PFSK-1 (cell line): ENCODE data around the gene VEGFD.

ENCODE experiments used
- FOXP2 ChIP-seq: optimal IDR thresholded peaks from 2 replicates; pipeline ENCODE3; 2011; ENCODE audit warnings: borderline replicate concordance, control low read depth, inconsistent platforms; ENCODE audit not compliant: insufficient read depth; ENCODE audit errors: extremely low read length, extremely low read depth
- POLR2AphosphoS5 ChIP-seq: IDR thresholded peaks from 2 replicates; pipeline ENCODE4 v1.6.1; 2012; ENCODE audit warnings: low read depth, mild to moderate bottlenecking, control low read depth, low read length, moderate library complexity
- TAF1 ChIP-seq: IDR thresholded peaks from 2 replicates; pipeline ENCODE4 v1.6.1; 2012; ENCODE audit warnings: low read length, control low read depth, borderline replicate concordance; ENCODE audit not compliant: insufficient read depth
- TF ChIP-seq, protein P1 (sequence below), 2 experiments: IDR thresholded peaks; 2 replicates each; pipeline versions ENCODE4 v1.6.1 to v1.8.0; 2011 to 2012; ENCODE audit warnings: low read depth in 2 of 2, low read length in 2 of 2, control low read depth in 1 of 2, inconsistent platforms in 1 of 2, mild to moderate bottlenecking in 1 of 2, moderate library complexity in 1 of 2; ENCODE audit not compliant: insufficient read depth in 1 of 2

DNA sequence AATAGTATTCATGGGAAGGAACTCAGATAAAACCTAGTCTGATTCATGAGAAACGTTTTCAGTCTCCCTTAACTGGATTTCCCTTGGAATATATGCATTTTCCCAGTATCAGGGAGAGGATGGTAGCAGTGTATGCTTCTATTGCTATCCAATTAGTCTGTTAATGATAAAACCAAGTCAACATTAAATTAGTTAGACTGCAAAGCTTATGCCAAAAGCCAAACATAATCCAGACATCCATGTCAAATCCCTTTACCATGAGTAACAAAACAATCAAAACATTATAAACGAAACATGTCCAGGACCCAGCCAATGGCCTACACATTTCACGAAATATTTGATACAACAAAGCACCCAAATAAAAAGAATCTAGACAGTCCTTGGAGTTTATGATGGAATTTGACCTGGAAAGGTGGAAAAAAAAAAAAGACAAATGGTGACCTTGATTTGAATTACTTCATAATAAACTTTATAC lies 34.5 kb upstream of the VEGFD start:
- TF ChIP-seq POLR2AphosphoS5 = no peak
- no peak for TF ChIP-seq TAF1
- TF ChIP-seq, protein P1, sequence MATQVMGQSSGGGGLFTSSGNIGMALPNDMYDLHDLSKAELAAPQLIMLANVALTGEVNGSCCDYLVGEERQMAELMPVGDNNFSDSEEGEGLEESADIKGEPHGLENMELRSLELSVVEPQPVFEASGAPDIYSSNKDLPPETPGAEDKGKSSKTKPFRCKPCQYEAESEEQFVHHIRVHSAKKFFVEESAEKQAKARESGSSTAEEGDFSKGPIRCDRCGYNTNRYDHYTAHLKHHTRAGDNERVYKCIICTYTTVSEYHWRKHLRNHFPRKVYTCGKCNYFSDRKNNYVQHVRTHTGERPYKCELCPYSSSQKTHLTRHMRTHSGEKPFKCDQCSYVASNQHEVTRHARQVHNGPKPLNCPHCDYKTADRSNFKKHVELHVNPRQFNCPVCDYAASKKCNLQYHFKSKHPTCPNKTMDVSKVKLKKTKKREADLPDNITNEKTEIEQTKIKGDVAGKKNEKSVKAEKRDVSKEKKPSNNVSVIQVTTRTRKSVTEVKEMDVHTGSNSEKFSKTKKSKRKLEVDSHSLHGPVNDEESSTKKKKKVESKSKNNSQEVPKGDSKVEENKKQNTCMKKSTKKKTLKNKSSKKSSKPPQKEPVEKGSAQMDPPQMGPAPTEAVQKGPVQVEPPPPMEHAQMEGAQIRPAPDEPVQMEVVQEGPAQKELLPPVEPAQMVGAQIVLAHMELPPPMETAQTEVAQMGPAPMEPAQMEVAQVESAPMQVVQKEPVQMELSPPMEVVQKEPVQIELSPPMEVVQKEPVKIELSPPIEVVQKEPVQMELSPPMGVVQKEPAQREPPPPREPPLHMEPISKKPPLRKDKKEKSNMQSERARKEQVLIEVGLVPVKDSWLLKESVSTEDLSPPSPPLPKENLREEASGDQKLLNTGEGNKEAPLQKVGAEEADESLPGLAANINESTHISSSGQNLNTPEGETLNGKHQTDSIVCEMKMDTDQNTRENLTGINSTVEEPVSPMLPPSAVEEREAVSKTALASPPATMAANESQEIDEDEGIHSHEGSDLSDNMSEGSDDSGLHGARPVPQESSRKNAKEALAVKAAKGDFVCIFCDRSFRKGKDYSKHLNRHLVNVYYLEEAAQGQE (IDR thresholded peaks at IDR 0.05; ENCODE audit: insufficient read depth in 1 of 2, low read depth in 2 of 2, low read length in 2 of 2) = no peak
- no peak for TF ChIP-seq FOXP2
